HepG2 (cell line): ENCODE data around the gene INPP5K. TPM values are rescaled to one million over a fixed set of nuclear protein-coding genes. Genes with fewer than 3 reads are reported as not detected.
A peak's percentile ranks its signal among the peaks of the same experiment; 100 is the strongest.

Experiments used
- CEBPG ChIP-seq: IDR thresholded peaks from 2 replicates; pipeline ENCODE4 v1.6.1; 2016
- DDIT3 ChIP-seq: sonication (generic); formaldehyde crosslinking; IDR thresholded peaks from 2 replicates; pipeline ENCODE4 v1.4.0; 2020; ENCODE audit warnings: mild to moderate bottlenecking, missing genetic modification reagents
- DNMT3B ChIP-seq: conservative IDR thresholded peaks from 2 replicates; pipeline ENCODE4 v1.6.1; 2016; ENCODE audit warnings: missing biosample characterization, control low read depth
- ETV5 ChIP-seq: IDR thresholded peaks from 2 replicates; pipeline ENCODE4 v1.6.1; 2018; ENCODE audit warnings: missing biosample characterization, missing genetic modification reagents, inconsistent platforms, borderline replicate concordance
- EZH2 ChIP-seq: conservative IDR thresholded peaks from 2 replicates; pipeline ENCODE4 v1.6.1; 2012; ENCODE audit warnings: mild to moderate bottlenecking, low read depth, low read length, moderate library complexity
- HNRNPLL ChIP-seq: fragments of 200-400 bp; formaldehyde crosslinking; IDR thresholded peaks from 2 replicates; pipeline ENCODE4 v1.6.1; 2017; ENCODE audit warnings: mild to moderate bottlenecking, low read depth, low read length; ENCODE audit not compliant: poor library complexity, severe bottlenecking
- HOXA3 ChIP-seq: sonication (generic); formaldehyde crosslinking; IDR thresholded peaks from 2 replicates; pipeline ENCODE4 v1.5.0; 2020; ENCODE audit warnings: missing genetic modification reagents
- HOXA7 ChIP-seq: sonication (generic); formaldehyde crosslinking; IDR thresholded peaks from 2 replicates; pipeline ENCODE4 v1.8.1; 2022; ENCODE audit warnings: mild to moderate bottlenecking, missing genetic modification reagents, moderate library complexity
- IRF2 ChIP-seq: IDR thresholded peaks from 2 replicates; pipeline ENCODE4 v1.6.1; 2018; ENCODE audit warnings: missing genetic modification reagents, missing compliant biosample characterization
- MED8 ChIP-seq: sonication (generic); formaldehyde crosslinking; IDR thresholded peaks from 2 replicates; pipeline ENCODE4 v1.8.1; 2023; ENCODE audit warnings: mild to moderate bottlenecking, missing genetic modification reagents; ENCODE audit not compliant: insufficient replicate concordance
- MXD3 ChIP-seq: IDR thresholded peaks from 2 replicates; pipeline ENCODE4 v1.6.1; 2016; ENCODE audit warnings: mild to moderate bottlenecking, missing biosample characterization, missing genetic modification reagents
- PHF20 ChIP-seq: sonication (generic); formaldehyde crosslinking; IDR thresholded peaks from 2 replicates; pipeline ENCODE4 v1.5.0; 2020; ENCODE audit warnings: mild to moderate bottlenecking, missing genetic modification reagents
- PHF5A ChIP-seq: IDR thresholded peaks from one replicate; pipeline ENCODE4 v1.6.1; 2018; ENCODE audit warnings: low read depth, missing genetic modification reagents; ENCODE audit not compliant: unreplicated experiment
- PREB ChIP-seq: sonication (generic); formaldehyde crosslinking; IDR thresholded peaks from 2 replicates; pipeline ENCODE4 v1.4.0; 2020; ENCODE audit warnings: missing genetic modification reagents
- RELA ChIP-seq: sonication (generic); formaldehyde crosslinking; IDR thresholded peaks from 2 replicates; pipeline ENCODE4 v1.4.0; 2020; ENCODE audit warnings: missing genetic modification reagents
- SMAD3 ChIP-seq: sonication (generic); formaldehyde crosslinking; IDR thresholded peaks from 2 replicates; pipeline ENCODE4 v1.4.0; 2020; ENCODE audit warnings: missing genetic modification reagents
- TOE1 ChIP-seq: sonication (generic); formaldehyde crosslinking; IDR thresholded peaks from 2 replicates; pipeline ENCODE4 v1.4.0; 2020; ENCODE audit warnings: mild to moderate bottlenecking, missing genetic modification reagents
- U2AF2 ChIP-seq: fragments of 200-400 bp; formaldehyde crosslinking; IDR thresholded peaks from 2 replicates; pipeline ENCODE4 v1.6.1; 2017; ENCODE audit warnings: low read depth, mild to moderate bottlenecking, low read length
- ZBTB38 ChIP-seq: sonication (generic); formaldehyde crosslinking; IDR thresholded peaks from 2 replicates; pipeline ENCODE4 v1.5.1; 2020; ENCODE audit warnings: mild to moderate bottlenecking, missing genetic modification reagents
- ZBTB7A ChIP-seq: sonication (generic); formaldehyde crosslinking; IDR thresholded peaks from 2 replicates; pipeline ENCODE4 v1.8.0; 2022; ENCODE audit warnings: mild to moderate bottlenecking, missing genetic modification reagents
- ZNF281 ChIP-seq: sonication (generic); formaldehyde crosslinking; IDR thresholded peaks from 2 replicates; pipeline ENCODE4 v1.4.0; 2020; ENCODE audit warnings: missing genetic modification reagents, borderline replicate concordance
- ZNF354B ChIP-seq: sonication (generic); formaldehyde crosslinking; IDR thresholded peaks from 2 replicates; pipeline ENCODE4 v1.8.0; 2022; ENCODE audit warnings: mild to moderate bottlenecking, missing genetic modification reagents
- ZNF546 ChIP-seq: sonication (generic); formaldehyde crosslinking; conservative IDR thresholded peaks from 2 replicates; pipeline ENCODE4 v1.8.1; 2023; ENCODE audit warnings: mild to moderate bottlenecking, missing genetic modification reagents
- ZNF552 ChIP-seq: sonication (generic); formaldehyde crosslinking; IDR thresholded peaks from 2 replicates; pipeline ENCODE4 v1.9.0; 2022; ENCODE audit warnings: missing genetic modification reagents, mild to moderate bottlenecking, borderline replicate concordance
- ZNF781 ChIP-seq: sonication (generic); formaldehyde crosslinking; IDR thresholded peaks from 2 replicates; pipeline ENCODE4 v1.5.1; 2020; ENCODE audit warnings: borderline replicate concordance, mild to moderate bottlenecking, missing genetic modification reagents; ENCODE audit errors: not compliant biosample characterization
- ZNF891 ChIP-seq: sonication (generic); formaldehyde crosslinking; IDR thresholded peaks from 2 replicates; pipeline ENCODE4 v1.5.0; 2020; ENCODE audit warnings: mild to moderate bottlenecking, missing genetic modification reagents
- ZSCAN9 ChIP-seq: IDR thresholded peaks from 2 replicates; pipeline ENCODE4 v1.6.1; 2016; ENCODE audit warnings: borderline replicate concordance
- polyA plus RNA-seq, 8 experiments: library from polyadenylated mRNA; depleted of rRNA in 3 of 8; stranded (reverse) in 7 of 8; unstranded in 1 of 8; fragments of >200 nt; fragmentation: Illumina TruSeq in 4 of 8; extraction: Trizol in 4 of 8; gene quantifications; 2 replicates each; pipeline versions ENCODE4 v1.2.1 to v1.2.3, GENCODE V29; 2011 to 2016; ENCODE audit warnings: low read depth in 4 of 8, missing spikeins in 1 of 8, mixed read lengths in 1 of 8; ENCODE audit not compliant: insufficient read depth in 1 of 8
- total RNA-seq, 5 experiments: library from RNA; depleted of rRNA; stranded (reverse); fragments of >200 nt; fragmentation: Illumina TruSeq; extraction: Trizol; gene quantifications; 2 replicates each; pipeline ENCODE4 v1.2.3, GENCODE V29; 2016; ENCODE audit warnings: low read depth in 1 of 5

Gene INPP5K
- total and polyA plus RNA-seq, 2 of the 13 experiments (the other 11 are each of a cell fraction or from before 2014, with no cell fraction given) = 4.8 to 9.6 TPM

- TF ChIP-seq PHF5A (no peak), HNRNPLL (peak; percentile 47), HOXA3 (CRISPR knock-in tag) (no peak), DDIT3 (CRISPR knock-in tag) (no peak), CEBPG (no peak), ZSCAN9 (CRISPR knock-in tag) (no peak), IRF2 (CRISPR knock-in tag) (peak; percentile 21; the same call in 1 of the 2 replicates), MXD3 (no peak), ZNF546 (CRISPR knock-in tag) (no peak), HOXA7 (CRISPR knock-in tag) (no peak), U2AF2 (no peak), ETV5 (CRISPR knock-in tag) (peak; percentile 83), DNMT3B (CRISPR knock-in tag) (no peak), PREB (no peak), ZBTB7A (CRISPR knock-in tag) (0 out of 2 replicates have a peak, but pooled peaks have one; percentile 19), SMAD3 (no peak), ZNF781 (CRISPR knock-in tag) (peak; percentile 45), MED8 (CRISPR knock-in tag) (peak; percentile 87), ZBTB38 (CRISPR knock-in tag) (peak; percentile 50; the same call in 1 of the 2 replicates), ZNF552 (CRISPR knock-in tag) (no peak), ZNF281 (CRISPR knock-in tag) (no peak), ZNF354B (CRISPR knock-in tag) (no peak), RELA (CRISPR knock-in tag) (no peak), ZNF891 (CRISPR knock-in tag) (peak; percentile 89), PHF20 (CRISPR knock-in tag) (no peak), TOE1 (CRISPR knock-in tag) (no peak), EZH2 (no peak)
Measured at GRCh38 chr17:1490643-1491442, 25.6 kb downstream of the INPP5K start (continued).
